Measurements from ENCODE around the gene GRM5.
"Not testable (repeated sequence)": the region's sequence is repeated elsewhere in the genome, so short reads cannot be mapped to it uniquely, and the experiment has no call there.

Gene GRM5

GRCh38 chr11:88484873-88485621, 580.7 kb downstream of the GRM5 start:
- DNase-seq: peak in 2 of 3 experiments; percentile 7 to 33

- no peak for DNase-seq
Observed at GRCh38 chr11:88482871-88483301, 582.9 kb downstream of the GRM5 start.

GRCh38 chr11:88480223-88480622, 585.6 kb downstream of the GRM5 start:
- no peak for DNase-seq

- peak in 1 of 3 experiments; percentile 47 for DNase-seq
Observed at GRCh38 chr11:88478136-88478815, 587.5 kb downstream of the GRM5 start.

GRCh38 chr11:88475991-88476418, 589.8 kb downstream of the GRM5 start:
- DNase-seq: no peak

DNA sequence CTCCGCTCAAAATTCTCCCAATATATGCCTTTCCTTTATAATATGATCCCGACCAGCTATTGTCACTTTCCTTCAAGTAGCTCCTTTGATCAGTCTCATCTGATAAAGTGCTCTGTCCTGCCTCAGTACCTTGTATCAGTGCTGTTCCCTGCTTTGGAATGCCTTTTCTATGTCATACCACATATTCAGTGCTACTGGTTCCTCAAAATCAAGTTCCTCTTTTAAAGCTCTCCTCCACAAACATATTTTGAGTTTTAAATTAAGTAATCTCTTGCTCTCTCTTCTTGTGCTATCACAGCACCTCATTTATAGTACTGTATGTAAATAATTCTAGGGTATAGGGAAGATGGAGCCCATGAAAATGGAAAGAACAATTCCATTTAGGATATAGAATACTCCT, 591.1 kb downstream of the GRM5 start:
- no peak for DNase-seq

DNA sequence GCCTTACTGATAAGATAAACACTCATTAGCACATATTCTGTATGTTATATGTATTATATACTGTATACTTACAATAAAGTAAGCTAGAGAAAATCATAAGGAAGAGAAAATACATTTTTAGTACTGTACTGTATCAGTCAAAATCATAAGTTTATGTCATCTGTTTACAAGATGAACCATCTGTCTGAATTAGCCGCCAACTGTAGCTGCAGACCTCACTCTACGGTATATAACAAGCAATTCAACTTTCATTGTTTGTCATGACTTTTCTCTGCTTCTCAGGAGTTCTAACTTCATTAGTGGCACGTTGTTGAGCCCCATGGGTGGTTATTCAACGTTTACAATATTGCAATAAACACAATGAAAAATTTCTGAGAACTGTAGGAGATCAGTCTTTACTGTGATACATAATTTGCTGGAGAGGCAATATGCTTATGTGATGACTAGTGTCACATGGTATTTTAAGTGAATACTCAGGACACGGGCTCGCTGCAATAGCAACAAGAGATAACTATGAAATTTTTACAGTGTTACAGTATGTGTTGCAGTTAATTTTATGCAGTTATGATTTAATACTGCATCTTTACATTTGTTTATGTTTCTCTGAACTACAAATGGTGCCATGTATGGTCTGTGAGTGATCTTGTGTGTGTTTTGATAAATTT, 596.1 kb downstream of the GRM5 start:
- DNase-seq: no peak

GRCh38 chr11:88464528-88464927, 601.3 kb downstream of the GRM5 start:
- no peak for DNase-seq

GRCh38 chr11:88463301-88463700, 602.5 kb downstream of the GRM5 start:
- not testable (repeated sequence) for DNase-seq

GRCh38 chr11:88458047-88458446, 607.7 kb downstream of the GRM5 start:
- not testable (repeated sequence) for DNase-seq

- no peak for DNase-seq
Observed at GRCh38 chr11:88455974-88456373, 609.8 kb downstream of the GRM5 start.

DNA sequence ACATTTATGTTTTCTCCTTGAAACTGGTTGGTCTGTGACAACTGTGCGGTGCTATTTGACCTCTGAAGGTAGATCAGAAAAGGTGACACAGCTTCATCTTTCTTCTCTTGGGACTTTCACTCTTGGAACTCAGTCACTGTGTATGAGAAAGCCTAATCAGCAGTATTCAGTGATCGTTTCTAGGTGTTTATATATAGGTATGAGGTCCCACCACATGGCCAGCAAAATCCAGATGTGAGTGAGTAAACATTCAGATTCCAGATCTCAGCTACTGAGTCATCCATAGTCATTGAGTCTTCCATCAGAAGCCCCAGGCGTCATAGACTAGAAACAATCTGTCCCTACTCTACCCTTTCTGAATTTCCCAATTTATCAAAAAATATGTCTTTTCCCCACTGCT, 610.9 kb downstream of the GRM5 start:
- DNase-seq: no peak

Measured in NCI-H1417 (cell line).